H1 (cell line): ENCODE measurements around the gene SPTSSA. TPM values are rescaled to one million over a fixed set of nuclear protein-coding genes. Genes with fewer than 3 reads are reported as not detected.

ENCODE experiments used
- PHF8 ChIP-seq: fragments of 200-600 bp; sonication (generic); conservative IDR thresholded peaks from 2 replicates; pipeline ENCODE4 v1.7.1; 2012; ENCODE audit warnings: low read depth, mild to moderate bottlenecking, inconsistent platforms, low read length, moderate library complexity
- polyA plus RNA-seq, 7 experiments: library from polyadenylated mRNA; depleted of rRNA in 3 of 7; stranded (reverse) in 5 of 7; unstranded in 2 of 7; fragments of >200 nt in 5 of 7; fragments of 200-250 nt in 2 of 7; gene quantifications; 1 replicate in 5 of 7; 2 replicates in 1 of 7; 4 replicates in 1 of 7; pipeline versions ENCODE4 v1.2.1 to v1.2.3, GENCODE V29; 2011 to 2013; ENCODE audit warnings: missing spikeins in 2 of 7, mixed read lengths in 2 of 7
- total RNA-seq: library from RNA; stranded (reverse); fragmentation: NEBNext Ultra II Directional; extraction: Animal tissue kit (Norgen Biotek cat#: 25700); gene quantifications from 2 replicates; pipeline ENCODE4 v1.2.1, GENCODE V29; 2021

The SPTSSA gene
- total and polyA plus RNA-seq, 2 of the 8 experiments (the other 6 are each of a cell fraction or from before 2014, with no cell fraction given): 24.9 to 28.5 TPM

DNA sequence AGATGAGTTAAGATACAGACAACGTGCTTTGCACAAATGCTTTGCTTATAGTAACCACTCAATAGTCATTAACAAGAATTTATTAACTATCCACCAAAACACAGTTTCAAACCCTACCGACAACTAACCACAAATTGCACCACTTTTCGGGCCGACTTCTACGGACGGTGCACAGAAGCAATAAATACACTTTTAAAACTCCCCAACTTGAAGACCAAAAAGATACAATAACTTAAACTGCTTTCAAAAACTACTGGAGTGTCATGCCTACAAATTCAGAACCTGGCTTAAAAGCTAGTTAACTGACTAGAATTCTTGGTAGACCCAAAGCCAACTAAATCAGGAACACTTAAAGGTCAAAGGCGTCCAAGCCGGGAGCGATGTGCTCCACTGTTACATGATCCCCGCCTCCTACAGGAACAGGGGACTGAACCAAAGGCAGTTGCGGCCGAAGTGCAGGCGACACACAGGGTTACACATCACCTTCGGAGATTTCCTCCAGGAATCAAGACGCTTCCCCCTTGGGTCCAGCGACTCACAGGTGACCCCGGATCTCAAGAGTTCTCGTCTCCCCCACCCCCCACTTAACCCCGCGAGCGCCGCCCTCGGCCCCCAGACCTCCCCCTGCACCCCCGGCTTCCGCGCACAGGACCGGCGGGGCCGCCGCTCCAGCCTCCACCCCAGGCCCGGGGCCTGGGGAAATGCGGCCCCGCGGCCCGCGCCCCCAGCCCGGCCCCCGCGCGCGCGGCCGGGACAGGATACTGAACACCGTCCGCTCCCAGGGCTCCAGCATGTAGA is 507 bp downstream of the SPTSSA start (continued):
- peak; percentile 91; the same call in 1 of the 2 replicates for TF ChIP-seq PHF8
